ENCODE measurements around the gene ANKRD30A. TPM values are rescaled to one million over a fixed set of nuclear protein-coding genes. Genes with fewer than 3 reads are reported as not detected.
"Not testable (repeated sequence)": the region's sequence is repeated elsewhere in the genome, so short reads cannot be mapped to it uniquely, and the experiment has no call there.

The ANKRD30A gene
- total RNA-seq, 1 experiment from 2014 or later = 0.15 TPM

- Histone ChIP-seq H3K9ac (ENCODE audit: low read length) (no peak overlapping the region), H3F3A (ENCODE audit: low read length, unreplicated experiment) (no peaks in the 10 kb centered on the region), H4K20me1 (ENCODE audit: low read length) (no peaks in the 10 kb centered on the region), H3K36me3 (ENCODE audit: low read depth, low read length) (no peaks in the 10 kb centered on the region), H3K27me3 (ENCODE audit: low read length) (peaks cover 7% of the 10 kb centered on the region; the same call in 1 of the 2 replicates), H3K4me3 (ENCODE audit: low read length) (no peak overlapping the region), H3K27ac (ENCODE audit: low read length) (no peak overlapping the region), H3K9me2 (replicated peaks; ENCODE audit: low read length) (no peaks in the 10 kb centered on the region), H3K9me3 (ENCODE audit: low read length) (no peaks in the 10 kb centered on the region), H2AFZ (ENCODE audit: low read length) (no peak overlapping the region), H3K4me2 (ENCODE audit: low read length) (no peak overlapping the region), H3K4me1 (ENCODE audit: insufficient read depth, low read length) (no peaks in the 10 kb centered on the region), H3K79me2 (ENCODE audit: low read length) (no peaks in the 10 kb centered on the region)
- no peak for ATAC-seq
- TF ChIP-seq CTCF (conservative IDR thresholded peaks at IDR 0.05; ENCODE audit: low read depth, low read length) (no peak), EZH2 (IDR thresholded peaks at IDR 0.05; ENCODE audit: low read length, unreplicated experiment) (no peak), EZH2phosphoT487 (IDR thresholded peaks at IDR 0.05; ENCODE audit: borderline replicate concordance, low read length) (no peak)
- CTCF ChIA-PET = no interaction called here
- POLR2A ChIA-PET (ENCODE audit: unreplicated experiment) = no interaction called here
- DNase-seq = no peak
- intact Hi-C loops (cut with micrococcal nuclease) = no loop called here
- BruUV-seq (replicated peaks) = no TSS peak
Observed at GRCh38 chr10:37125921-37126320, 523 bp downstream of the ANKRD30A start.

GRCh38 chr10:37146443-37146842, 21.0 kb downstream of the ANKRD30A start:
- H3K9ac ChIP-seq (ENCODE audit: low read length) = no peak overlapping the region
- H3K4me1 ChIP-seq (ENCODE audit: insufficient read depth, low read length) = peaks cover 11% of the 10 kb centered on the region; the same call in 1 of the 2 replicates
- H4K20me1 ChIP-seq (ENCODE audit: low read length) = no peaks in the 10 kb centered on the region
- ChIA-PET CTCF (interaction anchor here (0.6 to 1.1 kb wide), 4 partner anchors 79 to 1534 kb away, joined by 3 to 7 read pairs (median 4); no protein-coding TSS in a partner anchor), POLR2A (ENCODE audit: unreplicated experiment) (no interaction called here)
- H3K9me3 ChIP-seq (ENCODE audit: low read length) = no peaks in the 10 kb centered on the region
- DNase-seq (peak; percentile 86), ATAC-seq (peak; percentile 86)
- H3K4me3 ChIP-seq (ENCODE audit: low read length) = no peak overlapping the region
- H2AFZ ChIP-seq (ENCODE audit: low read length) = no peak overlapping the region
- peaks cover 14% of the 10 kb centered on the region; the same call in 1 of the 2 replicates for H3K27me3 ChIP-seq (ENCODE audit: low read length)
- H3K27ac ChIP-seq (ENCODE audit: low read length) = no peak overlapping the region
- H3K4me2 ChIP-seq (ENCODE audit: low read length) = no peak overlapping the region
- no peak for TF ChIP-seq EZH2phosphoT487 (IDR thresholded peaks at IDR 0.05; ENCODE audit: borderline replicate concordance, low read length)
- peak; percentile 82 for TF ChIP-seq CTCF (conservative IDR thresholded peaks at IDR 0.05; ENCODE audit: low read depth, low read length)
- no peak for TF ChIP-seq EZH2 (IDR thresholded peaks at IDR 0.05; ENCODE audit: low read length, unreplicated experiment)
- intact Hi-C loops (cut with micrococcal nuclease) = loop anchor here (1.0 kb wide), 1 partner anchor 117 kb away; no protein-coding TSS in a partner anchor
- BruUV-seq (replicated peaks) = no TSS peak
- no peaks in the 10 kb centered on the region for H3K79me2 ChIP-seq (ENCODE audit: low read length)
- no peaks in the 10 kb centered on the region for H3K9me2 ChIP-seq (replicated peaks; ENCODE audit: low read length)
- H3F3A ChIP-seq (ENCODE audit: low read length, unreplicated experiment) = no peaks in the 10 kb centered on the region
- H3K36me3 ChIP-seq (ENCODE audit: low read depth, low read length) = no peaks in the 10 kb centered on the region

GRCh38 chr10:37162430-37162829, 37.0 kb downstream of the ANKRD30A start:
- CTCF ChIA-PET; intact Hi-C loops (cut with micrococcal nuclease); H3K9ac ChIP-seq (ENCODE audit: low read length); H3K27me3 ChIP-seq (ENCODE audit: low read length); H4K20me1 ChIP-seq (ENCODE audit: low read length); H3K9me2 ChIP-seq (replicated peaks; ENCODE audit: low read length); H3F3A ChIP-seq (ENCODE audit: low read length, unreplicated experiment); H3K4me3 ChIP-seq (ENCODE audit: low read length); H3K36me3 ChIP-seq (ENCODE audit: low read depth, low read length); H3K79me2 ChIP-seq (ENCODE audit: low read length); H2AFZ ChIP-seq (ENCODE audit: low read length); H3K9me3 ChIP-seq (ENCODE audit: low read length); BruUV-seq (replicated peaks): not testable (repeated sequence)
- Histone ChIP-seq H3K4me2 (ENCODE audit: low read length) (peak overlapping the region; percentile 34), H3K27ac (ENCODE audit: low read length) (peak overlapping the region; percentile 3; the same call in 1 of the 2 replicates), H3K4me1 (ENCODE audit: insufficient read depth, low read length) (peaks cover 14% of the 10 kb centered on the region)
- DNase-seq (peak; percentile 94), ATAC-seq (peak; percentile 74)
- POLR2A ChIA-PET (ENCODE audit: unreplicated experiment) = interaction anchor here (0.6 kb wide), 1 partner anchor 86 kb away, joined by 3 read pairs; no protein-coding TSS in a partner anchor

- POLR2A ChIA-PET (ENCODE audit: unreplicated experiment); H3F3A ChIP-seq (ENCODE audit: low read length, unreplicated experiment); H2AFZ ChIP-seq (ENCODE audit: low read length); DNase-seq; H3K9ac ChIP-seq (ENCODE audit: low read length); H3K9me2 ChIP-seq (replicated peaks; ENCODE audit: low read length); ATAC-seq; H3K36me3 ChIP-seq (ENCODE audit: low read depth, low read length); H3K4me3 ChIP-seq (ENCODE audit: low read length); BruUV-seq (replicated peaks); intact Hi-C loops (cut with micrococcal nuclease); H3K4me1 ChIP-seq (ENCODE audit: insufficient read depth, low read length); H3K27me3 ChIP-seq (ENCODE audit: low read length); H3K9me3 ChIP-seq (ENCODE audit: low read length); H3K27ac ChIP-seq (ENCODE audit: low read length); H4K20me1 ChIP-seq (ENCODE audit: low read length); H3K79me2 ChIP-seq (ENCODE audit: low read length); CTCF ChIA-PET; H3K4me2 ChIP-seq (ENCODE audit: low read length): not testable (repeated sequence)
Observed at GRCh38 chr10:37171945-37172344, 46.5 kb downstream of the ANKRD30A start.

GRCh38 chr10:37178296-37178695, 52.9 kb downstream of the ANKRD30A start:
- intact Hi-C loops (cut with micrococcal nuclease); H2AFZ ChIP-seq (ENCODE audit: low read length); H3K4me2 ChIP-seq (ENCODE audit: low read length); H3K9me2 ChIP-seq (replicated peaks; ENCODE audit: low read length); BruUV-seq (replicated peaks); ATAC-seq; CTCF ChIA-PET; H3K9me3 ChIP-seq (ENCODE audit: low read length); H3K36me3 ChIP-seq (ENCODE audit: low read depth, low read length); H3K9ac ChIP-seq (ENCODE audit: low read length); H3K79me2 ChIP-seq (ENCODE audit: low read length); POLR2A ChIA-PET (ENCODE audit: unreplicated experiment); DNase-seq; H3K27ac ChIP-seq (ENCODE audit: low read length); H4K20me1 ChIP-seq (ENCODE audit: low read length); H3F3A ChIP-seq (ENCODE audit: low read length, unreplicated experiment); H3K4me1 ChIP-seq (ENCODE audit: insufficient read depth, low read length); H3K27me3 ChIP-seq (ENCODE audit: low read length); H3K4me3 ChIP-seq (ENCODE audit: low read length): not testable (repeated sequence)
